GM18873 (cell line): ENCODE data around the gene ANAPC2.

Experiments used
- ATAC-seq: cut with Tn5 transposase; IDR thresholded peaks from one replicate; pipeline ENCODE4 v1.9.1; 2021; ENCODE audit warnings: mild to moderate bottlenecking, moderate library complexity, moderate number of reproducible peaks; ENCODE audit not compliant: unreplicated experiment, low FRiP score

ANAPC2 gene

DNA sequence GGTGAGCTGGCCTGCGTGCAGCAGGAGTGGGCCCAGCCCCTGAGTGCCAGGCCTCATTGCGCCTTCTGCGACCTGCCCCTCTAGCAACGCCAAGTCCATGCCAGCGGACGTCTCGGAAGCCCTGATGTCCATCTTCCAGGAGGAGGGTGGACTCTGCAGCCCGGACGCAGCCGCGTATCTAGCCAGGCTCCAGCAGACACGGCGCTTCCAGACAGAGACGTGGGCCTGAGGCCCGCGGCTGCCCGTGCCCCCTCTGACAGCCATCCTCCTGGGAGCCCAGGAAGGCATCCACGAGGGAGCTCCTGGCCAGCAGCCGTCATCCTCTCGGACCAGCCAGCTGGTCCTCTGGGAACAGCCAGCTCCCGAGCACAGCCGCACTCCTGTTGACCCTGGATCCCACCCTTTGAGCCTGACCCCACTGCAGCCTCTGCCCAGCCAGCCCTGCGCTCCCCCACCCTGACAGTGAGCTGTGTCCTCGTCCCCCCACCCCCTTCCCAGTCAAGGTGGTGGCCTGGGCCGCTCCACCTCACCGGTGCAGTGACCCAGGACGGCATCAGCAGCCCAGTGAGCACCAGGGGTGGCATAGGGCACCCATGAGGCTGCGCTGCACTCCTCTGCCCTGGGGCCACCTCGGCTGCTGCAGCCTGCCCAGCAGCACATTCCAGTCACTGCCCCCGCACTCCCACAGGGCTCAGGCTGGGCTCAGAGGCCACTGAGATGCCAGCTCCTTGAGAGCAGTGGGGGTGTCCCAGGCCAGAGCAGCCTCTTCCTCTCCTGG, 28.0 kb upstream of the ANAPC2 start:
- no peak for ATAC-seq

DNA sequence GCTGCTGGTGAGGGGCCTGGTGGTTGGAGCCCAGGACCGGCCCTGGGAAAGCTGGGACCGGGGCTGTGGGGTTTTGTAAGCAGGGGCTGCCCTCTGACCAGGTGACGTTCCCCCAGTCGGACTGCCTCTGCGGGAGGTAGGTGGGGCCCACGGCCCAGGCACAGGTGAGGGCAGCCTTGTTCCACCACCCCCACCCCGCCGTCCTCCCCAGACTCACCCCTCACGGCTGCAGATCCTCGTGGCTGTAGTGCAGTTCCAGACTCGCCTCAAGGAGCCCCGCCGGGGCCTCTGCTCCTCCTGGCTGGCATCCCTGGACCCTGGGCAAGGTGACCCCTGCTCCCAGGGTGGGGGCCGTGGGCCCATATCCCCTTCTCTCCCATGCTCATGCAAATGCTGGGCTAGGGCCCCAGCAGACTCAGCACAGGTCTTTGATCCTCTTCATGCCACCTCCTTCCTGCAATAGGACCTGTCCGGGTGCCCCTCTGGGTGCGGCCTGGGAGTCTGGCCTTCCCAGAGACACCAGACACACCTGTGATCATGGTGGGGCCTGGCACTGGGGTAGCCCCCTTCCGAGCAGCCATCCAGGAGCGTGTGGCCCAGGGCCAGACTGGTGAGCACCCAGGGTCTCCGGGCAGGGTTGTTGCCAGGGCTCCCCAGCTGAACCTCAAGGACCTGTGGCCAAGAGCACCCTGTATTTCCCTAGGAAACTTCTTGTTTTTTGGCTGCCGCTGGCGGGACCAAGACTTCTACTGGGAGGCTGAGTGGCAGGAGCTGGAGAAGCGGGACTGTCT, 27.0 kb upstream of the ANAPC2 start:
- no peak for ATAC-seq

DNA sequence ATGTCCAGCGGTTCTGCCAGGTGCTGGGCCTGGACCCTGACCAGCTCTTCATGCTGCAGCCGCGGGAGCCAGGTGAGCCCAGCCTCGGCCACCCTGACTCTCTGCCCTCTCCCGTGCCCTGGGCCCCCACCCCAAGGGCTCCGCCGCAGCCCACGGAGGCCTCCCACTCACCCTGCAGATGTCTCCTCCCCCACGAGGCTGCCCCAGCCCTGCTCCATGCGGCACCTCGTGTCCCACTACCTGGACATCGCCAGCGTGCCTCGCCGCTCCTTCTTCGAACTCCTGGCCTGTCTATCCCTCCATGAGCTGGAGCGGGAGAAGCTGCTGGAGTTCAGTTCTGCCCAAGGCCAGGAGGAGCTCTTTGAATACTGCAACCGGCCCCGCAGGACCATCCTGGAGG, 26.3 kb upstream of the ANAPC2 start:
- ATAC-seq: no peak

DNA sequence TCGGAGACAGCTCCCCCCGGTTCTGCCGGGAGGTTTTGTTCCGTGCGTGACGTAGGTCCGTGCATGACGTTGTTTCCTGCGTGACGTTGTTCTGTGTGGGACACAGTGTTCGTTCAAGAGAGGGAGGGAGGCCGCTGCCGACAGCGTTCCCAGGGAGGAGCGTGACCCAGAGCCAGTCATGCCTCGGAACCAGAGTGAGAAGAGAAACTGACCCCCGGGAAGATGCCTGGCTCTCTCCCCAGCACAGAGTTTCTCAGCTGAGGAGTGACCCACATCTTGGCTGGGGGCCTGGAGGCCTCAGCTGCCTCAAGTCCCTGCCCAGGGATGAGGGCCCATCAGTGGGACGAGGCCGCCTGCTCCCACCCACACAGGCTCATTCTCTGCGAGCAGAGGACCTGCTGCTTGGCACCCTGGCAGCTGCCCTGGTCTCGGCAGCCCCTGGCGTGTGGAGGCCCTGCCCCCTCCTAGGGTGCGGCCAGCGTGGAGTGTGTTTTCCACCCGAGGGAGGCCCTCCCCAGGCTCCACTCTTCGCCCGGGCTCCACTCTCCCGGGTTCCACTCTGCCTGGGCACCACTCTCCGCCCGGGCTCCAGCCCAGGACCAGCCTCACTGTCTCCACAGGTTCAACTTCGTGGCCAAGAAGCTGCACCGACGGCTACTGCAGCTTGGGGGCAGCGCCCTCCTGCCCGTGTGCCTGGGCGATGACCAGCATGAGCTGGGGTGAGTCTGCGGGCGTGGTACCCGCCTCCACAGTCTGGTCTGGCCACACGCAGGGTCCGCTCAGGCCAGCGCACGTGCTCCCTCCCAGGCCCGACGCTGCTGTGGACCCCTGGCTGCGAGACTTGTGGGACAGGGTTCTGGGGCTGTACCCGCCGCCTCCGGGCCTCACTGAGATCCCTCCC, 25.1 kb upstream of the ANAPC2 start:
- ATAC-seq: no peak

DNA sequence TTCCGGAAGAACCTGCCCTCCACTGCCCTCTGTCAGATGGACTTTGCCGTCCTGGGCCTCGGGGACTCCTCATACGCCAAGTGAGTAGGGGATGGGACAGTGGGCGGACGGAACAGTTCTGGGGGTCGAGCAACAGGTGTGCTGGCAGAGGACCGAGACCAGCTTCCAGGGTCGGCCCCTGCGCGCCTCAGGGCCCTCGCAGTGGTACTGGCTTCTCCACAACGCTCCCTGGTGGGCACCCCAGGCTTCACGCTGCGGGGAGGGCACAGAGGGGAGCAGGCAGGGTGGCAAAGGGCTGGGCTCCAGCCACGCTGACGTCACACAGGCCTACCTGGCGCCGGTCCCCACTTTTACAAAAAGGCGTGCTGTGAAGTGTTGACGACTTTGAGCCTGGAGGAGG, 24.2 kb upstream of the ANAPC2 start:
- no peak for ATAC-seq

DNA sequence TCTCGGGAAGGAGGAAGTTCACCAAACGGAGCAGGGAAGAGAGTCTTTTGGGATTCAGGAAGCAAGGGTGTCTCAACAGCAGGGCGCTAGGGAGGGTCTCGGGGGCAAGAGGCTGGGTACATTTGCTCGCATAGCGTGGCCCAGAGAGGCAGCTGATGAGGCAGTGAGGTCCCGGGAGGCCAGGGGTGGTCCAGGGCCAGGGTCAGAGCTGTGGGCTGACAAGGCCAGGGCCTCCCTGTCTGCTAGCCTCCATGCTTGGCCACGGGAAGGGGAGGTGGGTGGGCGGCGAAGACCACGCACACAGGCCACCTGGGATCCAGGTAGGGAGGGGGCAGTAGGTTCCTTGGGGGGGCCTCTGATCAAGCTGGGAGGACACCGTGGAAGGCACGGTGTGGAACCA, 23.2 kb upstream of the ANAPC2 start:
- no peak for ATAC-seq

DNA sequence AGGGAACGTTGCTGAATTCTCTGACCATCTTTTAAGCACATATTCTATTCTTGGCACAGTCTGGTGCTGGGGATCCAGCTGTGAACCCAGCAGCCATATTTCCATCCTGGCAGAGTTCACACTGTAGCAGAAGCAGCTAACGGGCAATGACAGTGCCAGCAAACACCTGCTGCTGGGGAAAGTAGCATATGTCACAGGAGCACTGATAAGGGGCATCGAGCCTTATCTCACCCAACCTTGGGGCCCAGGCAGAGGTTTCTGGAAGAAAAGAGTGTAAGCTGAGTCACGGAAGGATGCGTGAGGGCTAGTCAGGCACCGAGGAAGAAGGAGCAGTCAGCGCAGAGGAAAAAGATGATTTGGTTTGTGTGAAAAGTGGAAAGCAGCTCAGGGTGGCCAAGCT, 18.2 kb upstream of the ANAPC2 start:
- ATAC-seq: no peak

DNA sequence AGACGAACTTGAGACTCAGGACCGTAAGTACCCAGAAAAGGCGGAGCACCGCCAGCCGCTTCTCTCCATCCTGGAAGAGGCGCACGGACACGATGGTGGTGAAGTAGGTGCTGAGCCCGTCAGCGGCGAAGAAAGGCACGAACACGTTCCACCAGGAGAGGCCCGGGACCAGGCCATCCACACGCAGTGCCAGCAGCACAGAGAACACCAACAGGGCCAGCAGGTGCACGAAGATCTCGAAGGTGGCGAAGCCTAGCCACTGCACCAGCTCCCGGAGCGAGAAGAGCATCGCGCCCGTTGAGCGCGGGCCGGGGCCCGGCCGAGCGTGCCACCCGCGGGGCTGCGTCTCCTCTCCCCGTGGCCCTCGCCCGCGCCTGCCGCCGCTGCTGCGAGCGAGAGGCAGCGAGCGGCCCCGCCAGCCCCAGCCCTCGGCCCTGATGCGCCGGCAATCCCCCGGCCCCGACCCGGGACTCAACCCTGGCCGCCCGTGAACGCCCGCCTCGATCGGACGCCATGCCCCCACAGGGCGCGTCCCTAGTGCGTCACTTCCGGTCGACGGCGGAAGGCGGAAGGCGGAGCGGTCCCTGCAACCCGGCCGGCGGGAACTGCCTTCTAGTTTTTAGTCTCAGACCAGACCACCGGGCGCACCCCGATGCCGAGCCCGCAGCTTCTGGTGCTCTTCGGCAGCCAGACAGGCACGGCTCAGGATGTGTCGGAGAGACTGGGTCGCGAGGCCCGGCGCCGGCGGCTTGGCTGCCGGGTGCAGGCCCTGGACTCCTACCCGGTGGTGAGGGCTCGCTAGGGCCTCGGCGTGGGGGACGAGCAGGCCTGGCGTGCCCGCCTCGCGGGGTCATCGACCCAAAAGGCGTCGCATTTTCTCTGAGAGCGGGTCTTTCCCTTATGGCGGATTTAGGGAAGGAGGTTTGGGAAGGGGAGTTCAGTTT, 17.0 kb upstream of the ANAPC2 start, which contains the start of the genes NDOR1 and TMEM203:
TSS of gene NDOR1 (plus strand) at position 575 of the 944 bp plus-strand sequence. CDS start at position 653, 78 bp downstream.
TSS of gene TMEM203 (minus strand) at position 523 of the 944 bp plus-strand sequence. CDS start at position 289, 234 bp downstream.
- ATAC-seq: no peak

DNA sequence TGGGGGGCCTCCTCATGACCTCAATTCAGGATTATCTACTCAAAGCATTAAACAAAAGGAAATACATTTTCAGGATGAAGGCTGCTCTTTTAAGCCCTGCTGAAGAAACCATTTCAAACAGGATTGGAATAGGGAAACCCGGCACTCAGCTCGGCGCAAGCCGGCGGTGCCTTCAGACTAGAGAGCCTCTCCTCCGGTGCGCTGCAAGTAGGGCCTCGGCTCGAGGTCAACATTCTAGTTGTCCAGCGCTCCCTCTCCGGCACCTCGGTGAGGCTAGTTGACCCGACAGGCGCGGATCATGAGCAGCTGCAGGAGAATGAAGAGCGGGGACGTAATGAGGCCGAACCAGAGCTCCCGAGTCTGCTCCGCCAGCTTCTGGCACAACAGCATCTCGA, 16.4 kb upstream of the ANAPC2 start:
- no peak for ATAC-seq

DNA sequence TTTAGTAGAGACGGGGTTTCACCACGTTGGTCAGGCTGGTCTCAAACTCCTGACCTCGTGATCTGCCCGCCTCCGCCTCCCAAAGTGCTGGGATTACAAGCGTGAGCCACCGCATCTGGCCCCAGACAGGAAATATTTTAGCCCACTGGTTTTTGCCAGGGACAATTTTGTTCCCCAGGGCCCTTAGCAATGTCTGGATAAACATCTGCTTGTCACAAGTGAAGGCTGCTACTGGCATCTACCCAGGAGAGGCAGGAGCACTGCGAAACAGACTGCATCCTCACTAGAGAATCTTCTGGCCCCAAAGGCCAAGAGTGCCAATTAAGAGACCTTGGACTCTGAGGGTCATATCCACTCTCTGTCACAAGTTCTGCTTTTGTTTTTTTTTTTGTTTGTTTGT, 14.6 kb upstream of the ANAPC2 start:
- no peak for ATAC-seq

DNA sequence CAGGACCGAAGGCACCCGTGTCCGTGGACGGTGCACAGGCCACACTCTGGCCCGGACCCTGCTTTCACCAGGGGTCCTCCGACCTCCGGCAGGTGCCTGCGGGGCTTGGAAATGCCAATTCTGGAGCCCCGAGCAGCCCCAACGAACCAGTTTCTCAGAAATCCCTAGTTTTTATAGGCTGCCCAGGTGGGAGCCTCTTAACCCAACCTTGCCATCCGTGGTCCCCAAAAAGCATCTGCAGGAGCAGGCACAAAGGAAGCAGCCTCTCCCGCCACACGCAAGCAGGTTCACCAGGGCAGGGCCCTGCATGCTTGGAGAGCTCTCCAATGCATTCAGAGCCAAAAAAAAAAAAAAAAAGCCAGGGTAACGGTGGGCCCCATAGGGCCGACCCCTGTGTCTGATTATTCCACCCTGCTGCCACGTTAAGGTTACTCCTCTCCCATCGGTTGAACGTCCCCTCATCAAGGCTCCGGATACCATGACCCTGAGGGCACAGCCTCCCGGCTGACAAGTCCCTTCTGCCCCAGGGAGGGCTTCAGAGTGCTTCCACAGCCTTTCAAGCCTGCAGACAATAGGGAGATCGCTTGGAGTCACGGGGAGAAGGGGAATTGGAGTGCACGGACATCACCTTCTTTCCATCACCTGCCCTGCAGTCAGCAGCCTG, 13.0 kb upstream of the ANAPC2 start:
- ATAC-seq: no peak

DNA sequence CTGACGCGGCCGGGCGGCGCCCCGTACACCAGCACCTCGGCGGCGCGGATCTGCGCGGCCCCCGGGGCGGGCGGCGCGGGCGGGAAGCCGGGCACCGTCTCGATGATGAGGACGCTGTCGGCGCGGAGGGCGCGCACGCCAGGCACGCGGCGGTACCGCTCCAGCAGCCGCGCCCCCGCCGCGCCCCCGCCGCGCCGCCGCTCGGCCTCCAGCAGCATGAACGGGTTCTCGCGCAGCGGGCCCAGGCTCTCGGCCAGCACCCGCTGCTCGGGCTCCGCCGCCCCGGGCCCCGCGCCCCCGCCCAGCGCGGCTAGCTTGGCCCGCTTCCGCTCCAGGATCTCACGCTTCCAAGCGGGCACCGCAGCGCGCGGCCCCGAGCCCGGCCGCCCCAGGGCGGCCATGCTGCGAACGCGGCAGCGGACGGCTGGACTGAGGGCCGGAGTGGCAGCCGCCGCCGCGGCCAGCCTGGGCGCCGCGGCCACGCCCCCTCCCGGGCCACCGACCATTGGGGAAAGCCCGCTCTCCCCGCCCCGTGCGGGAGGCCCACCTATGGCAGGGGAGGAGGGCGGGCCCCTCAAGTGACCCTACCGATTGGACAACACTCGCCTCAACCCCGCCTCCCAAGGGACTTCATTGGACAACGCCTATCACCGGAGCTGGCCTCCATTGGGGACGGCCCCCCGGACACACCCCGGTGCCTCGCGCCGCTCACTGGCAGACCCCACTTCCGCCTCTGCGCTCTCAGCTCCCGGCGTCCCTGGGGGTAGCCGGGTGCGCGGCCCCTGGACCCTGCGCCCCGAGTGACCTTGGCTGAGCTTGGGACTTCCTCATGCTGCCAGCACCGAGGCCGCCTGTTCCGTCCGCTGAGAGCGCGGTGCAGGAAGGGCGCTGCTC, 12.2 kb upstream of the ANAPC2 start, which contains the start of gene TPRN:
TSS of gene TPRN (minus strand) at position 431 of the 894 bp plus-strand sequence. CDS start at position 401, 30 bp downstream.
- peak; percentile 86 for ATAC-seq

DNA sequence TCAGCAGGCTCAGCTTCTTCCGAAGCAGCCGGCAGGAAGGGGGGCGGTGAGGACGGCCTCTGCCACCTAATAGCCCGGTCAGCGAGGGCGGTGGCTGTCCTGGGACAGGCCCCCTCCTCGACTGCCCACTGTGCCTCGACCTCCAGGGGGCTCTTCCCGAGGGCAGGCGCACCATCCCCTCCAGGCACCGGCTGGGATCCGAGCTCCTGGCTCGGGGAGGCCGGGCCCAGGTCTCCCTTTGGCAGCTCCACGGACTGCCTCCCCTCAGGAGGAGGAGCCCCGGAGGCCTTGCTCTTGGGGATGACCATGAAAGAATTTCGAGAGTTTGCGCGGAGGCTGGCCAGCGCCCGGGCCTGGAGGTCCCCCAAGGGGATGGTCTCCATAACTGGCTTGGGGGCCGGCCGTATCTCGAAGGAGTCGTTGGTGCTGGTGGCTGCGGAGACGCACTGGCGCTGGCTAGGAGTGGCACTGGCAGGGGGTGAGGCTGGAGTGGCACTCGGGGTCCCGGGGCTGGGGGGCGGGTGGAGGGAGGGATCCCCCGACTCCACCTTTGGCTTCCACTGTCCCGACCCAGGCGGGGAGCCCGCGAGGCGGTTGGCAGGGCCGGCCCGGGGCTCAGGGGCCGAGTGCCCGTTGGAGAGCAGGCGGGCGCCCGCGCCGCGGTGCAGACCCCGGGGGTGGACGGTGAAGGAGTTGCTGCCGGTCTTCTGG, 11.2 kb upstream of the ANAPC2 start:
- ATAC-seq: no peak

DNA sequence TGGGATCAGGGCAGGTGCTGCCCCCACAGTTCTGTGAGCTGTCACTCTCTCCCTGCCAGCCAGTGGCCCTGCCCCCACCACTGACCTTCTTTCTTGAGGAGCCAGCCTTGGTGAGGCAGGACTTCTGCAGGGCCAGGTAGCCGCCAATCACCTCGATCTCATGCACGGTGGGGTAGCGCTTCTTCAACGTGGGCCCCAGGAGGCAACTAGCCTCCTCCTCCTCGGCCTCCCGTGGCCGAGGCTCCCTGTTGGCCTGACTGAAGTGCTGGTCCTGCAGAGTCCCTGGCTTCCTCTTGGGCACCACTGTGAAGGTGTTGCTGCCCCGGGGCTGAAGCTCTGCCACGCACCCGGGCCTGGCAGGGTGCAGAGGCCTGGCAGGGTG, 10.5 kb upstream of the ANAPC2 start:
- ATAC-seq: no peak

DNA sequence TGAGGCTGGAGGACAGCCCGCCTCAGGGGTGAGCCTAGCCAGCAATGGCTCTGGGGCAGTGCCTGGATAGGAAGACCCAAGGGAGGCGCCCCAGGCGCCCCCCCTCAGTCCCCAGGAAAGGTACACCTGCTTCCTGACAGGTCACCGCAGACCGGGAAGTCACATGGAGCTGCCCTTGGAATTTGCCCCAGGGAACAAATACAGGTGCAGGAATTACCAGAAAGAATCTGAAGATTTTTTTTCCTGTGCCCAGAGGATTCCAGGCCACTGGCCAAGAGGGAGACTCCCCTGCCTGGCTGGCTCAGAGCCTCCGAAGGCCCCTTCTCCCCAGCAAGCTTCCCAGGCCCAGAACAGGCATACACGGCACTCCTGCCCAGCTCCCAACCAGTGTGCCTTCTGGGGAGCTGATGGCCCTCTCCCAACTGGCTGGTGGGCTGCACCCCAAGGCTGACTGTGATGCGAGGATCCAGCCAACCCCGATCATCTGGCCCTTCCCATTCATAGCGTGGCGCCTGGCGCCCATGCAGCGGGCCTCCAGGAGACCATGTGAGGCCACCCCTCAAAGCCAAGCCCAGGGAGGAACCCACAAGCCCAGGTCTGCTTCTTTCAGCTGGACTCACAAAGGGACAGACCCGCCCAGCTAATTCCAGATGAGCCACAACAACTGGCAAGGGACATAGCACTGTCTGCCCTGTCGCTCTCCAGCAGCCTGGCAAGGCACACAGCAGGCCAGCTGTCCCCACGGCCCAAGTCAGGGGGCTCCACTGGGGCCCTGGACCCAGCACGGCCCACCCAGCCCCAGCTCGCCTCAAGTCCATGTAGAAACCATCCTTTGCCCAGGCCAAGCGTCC, 9.9 kb upstream of the ANAPC2 start:
- no peak for ATAC-seq

DNA sequence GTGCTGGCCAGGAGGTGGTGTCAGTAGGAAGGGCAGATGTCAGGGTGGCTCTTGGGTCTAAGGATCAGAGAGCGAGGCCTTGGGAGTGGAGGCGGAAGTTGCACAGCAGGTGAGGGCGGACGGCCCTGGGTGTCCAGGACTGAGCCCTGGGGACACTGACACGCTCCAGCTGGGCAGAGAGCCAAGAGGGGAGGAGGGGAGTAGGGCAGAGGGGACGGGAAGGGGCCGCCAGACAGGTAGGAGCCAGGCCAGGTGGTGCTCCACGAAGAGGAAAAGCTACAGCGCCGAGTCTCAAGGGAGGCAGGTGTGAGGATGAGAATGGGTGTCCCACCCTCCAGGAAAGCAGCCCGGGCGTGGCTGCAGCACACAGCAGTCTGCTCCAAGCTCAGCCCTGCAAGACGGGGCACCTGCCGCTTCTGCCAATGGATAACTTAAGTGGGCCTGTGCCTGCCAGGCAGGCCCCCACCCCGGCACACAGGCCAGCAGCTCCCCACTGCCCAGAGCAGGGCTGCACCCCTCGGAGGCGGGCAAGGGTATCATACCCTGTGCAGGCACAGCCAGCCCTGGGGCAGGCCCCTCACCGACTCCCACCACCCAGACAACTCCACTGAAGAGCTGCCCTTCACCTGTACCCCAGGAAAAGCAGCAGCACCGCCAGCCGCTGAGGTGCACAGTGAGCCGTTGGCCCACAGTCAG, 7.3 kb upstream of the ANAPC2 start:
- no peak for ATAC-seq
